Glutamatergic neuron (in vitro differentiated cells): ENCODE measurements around the gene KLK4. TPM values are rescaled to one million over a fixed set of nuclear protein-coding genes. Genes with fewer than 3 reads are reported as not detected.

Experiments
- DNase-seq: peaks from one replicate; pipeline ENCODE4 v3.0.0; 2022
- H3K27ac Mint-ChIP-seq: one replicate; pipeline ENCODE4 v1.8.0; 2020; ENCODE audit warnings: mild to moderate bottlenecking, mixed read lengths, inconsistent platforms; ENCODE audit not compliant: unreplicated experiment
- H3K27me3 Mint-ChIP-seq: one replicate; pipeline ENCODE4 v1.8.0; 2020; ENCODE audit warnings: mild to moderate bottlenecking, moderate library complexity, mixed read lengths, inconsistent platforms; ENCODE audit not compliant: unreplicated experiment
- H3K36me3 Mint-ChIP-seq: one replicate; pipeline ENCODE4 v1.8.0; 2020; ENCODE audit warnings: mild to moderate bottlenecking, mixed read lengths, inconsistent platforms; ENCODE audit not compliant: unreplicated experiment
- H3K4me1 Mint-ChIP-seq: one replicate; pipeline ENCODE4 v1.8.0; 2020; ENCODE audit warnings: mild to moderate bottlenecking, low read depth, mixed read lengths, inconsistent platforms; ENCODE audit not compliant: unreplicated experiment
- H3K4me3 Mint-ChIP-seq: one replicate; pipeline ENCODE4 v1.8.0; 2020; ENCODE audit warnings: mild to moderate bottlenecking, mixed read lengths, inconsistent platforms; ENCODE audit not compliant: unreplicated experiment
- H3K9me3 Mint-ChIP-seq: one replicate; pipeline ENCODE4 v1.8.0; 2020; ENCODE audit warnings: mild to moderate bottlenecking, moderate library complexity, mixed read lengths, inconsistent platforms; ENCODE audit not compliant: unreplicated experiment
- total RNA-seq: library from RNA; stranded (reverse); fragmentation: NEBNext Ultra II Directional; extraction: Animal tissue kit (Norgen Biotek cat#: 25700); gene quantifications from one replicate; pipeline ENCODE4 v1.2.1, GENCODE V29; 2021; ENCODE audit not compliant: unreplicated experiment
- TF ChIP-seq, protein P1 (sequence below): fragments of 200-600 bp; sonication (generic); IDR thresholded peaks from one replicate; pipeline ENCODE4 v1.5.0; 2021; ENCODE audit not compliant: partially characterized antibody, unreplicated experiment

The KLK4 gene
- total RNA-seq, 1 donor from 2014 or later = 0.66 TPM

DNA sequence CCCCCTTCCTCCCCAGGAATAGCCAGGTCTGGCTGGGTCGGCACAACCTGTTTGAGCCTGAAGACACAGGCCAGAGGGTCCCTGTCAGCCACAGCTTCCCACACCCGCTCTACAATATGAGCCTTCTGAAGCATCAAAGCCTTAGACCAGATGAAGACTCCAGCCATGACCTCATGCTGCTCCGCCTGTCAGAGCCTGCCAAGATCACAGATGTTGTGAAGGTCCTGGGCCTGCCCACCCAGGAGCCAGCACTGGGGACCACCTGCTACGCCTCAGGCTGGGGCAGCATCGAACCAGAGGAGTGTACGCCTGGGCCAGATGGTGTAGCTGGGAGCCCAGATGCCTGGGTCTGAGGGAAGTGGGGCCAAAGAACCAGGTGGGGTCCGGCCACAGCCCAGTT is 34.7 kb downstream of the KLK4 start:
- TF ChIP-seq, protein P1, sequence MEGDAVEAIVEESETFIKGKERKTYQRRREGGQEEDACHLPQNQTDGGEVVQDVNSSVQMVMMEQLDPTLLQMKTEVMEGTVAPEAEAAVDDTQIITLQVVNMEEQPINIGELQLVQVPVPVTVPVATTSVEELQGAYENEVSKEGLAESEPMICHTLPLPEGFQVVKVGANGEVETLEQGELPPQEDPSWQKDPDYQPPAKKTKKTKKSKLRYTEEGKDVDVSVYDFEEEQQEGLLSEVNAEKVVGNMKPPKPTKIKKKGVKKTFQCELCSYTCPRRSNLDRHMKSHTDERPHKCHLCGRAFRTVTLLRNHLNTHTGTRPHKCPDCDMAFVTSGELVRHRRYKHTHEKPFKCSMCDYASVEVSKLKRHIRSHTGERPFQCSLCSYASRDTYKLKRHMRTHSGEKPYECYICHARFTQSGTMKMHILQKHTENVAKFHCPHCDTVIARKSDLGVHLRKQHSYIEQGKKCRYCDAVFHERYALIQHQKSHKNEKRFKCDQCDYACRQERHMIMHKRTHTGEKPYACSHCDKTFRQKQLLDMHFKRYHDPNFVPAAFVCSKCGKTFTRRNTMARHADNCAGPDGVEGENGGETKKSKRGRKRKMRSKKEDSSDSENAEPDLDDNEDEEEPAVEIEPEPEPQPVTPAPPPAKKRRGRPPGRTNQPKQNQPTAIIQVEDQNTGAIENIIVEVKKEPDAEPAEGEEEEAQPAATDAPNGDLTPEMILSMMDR = no peak
- no peaks in the 10 kb centered on the region for H3K4me1 Mint-ChIP-seq
- H3K27ac Mint-ChIP-seq = no peak overlapping the region
- H3K4me3 Mint-ChIP-seq = no peak overlapping the region
- H3K9me3 Mint-ChIP-seq = peaks cover 3% of the 10 kb centered on the region
- peak; percentile 50 for DNase-seq
- peaks cover 7% of the 10 kb centered on the region for H3K27me3 Mint-ChIP-seq
- H3K36me3 Mint-ChIP-seq = peaks cover 5% of the 10 kb centered on the region

DNA sequence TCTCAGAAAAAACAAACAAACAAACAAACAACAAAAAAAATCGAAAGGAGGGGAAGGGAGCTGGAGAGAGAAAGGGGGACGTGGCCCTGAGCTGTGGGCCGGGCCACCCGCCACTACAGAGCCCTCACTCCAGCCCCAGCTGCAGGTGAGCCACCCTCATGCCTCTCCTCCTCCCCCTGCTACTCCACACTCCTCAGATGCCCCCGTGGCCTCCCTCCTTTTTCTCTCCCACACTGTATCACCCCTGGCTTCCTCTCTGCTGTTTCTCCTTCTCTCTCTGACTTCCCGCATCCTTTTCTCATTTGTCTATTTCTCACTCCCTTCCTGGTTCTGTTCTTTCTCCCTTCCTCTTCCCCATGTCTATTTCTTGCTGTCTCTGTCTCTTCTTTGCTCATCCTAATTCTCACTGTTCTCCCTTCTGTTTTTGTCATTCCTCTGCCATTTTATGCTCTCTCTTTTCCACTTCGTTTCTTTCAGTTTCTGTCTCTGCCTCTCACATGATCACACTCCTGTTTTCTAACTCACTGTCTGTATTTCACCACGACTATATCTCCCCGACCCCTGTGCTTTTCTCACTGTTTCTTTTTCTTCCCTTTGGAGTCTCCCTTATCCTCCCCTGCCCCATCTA is 35.3 kb downstream of the KLK4 start:
- Mint-ChIP-seq H3K36me3 (peaks cover 5% of the 10 kb centered on the region), H3K4me3 (no peak overlapping the region), H3K27ac (no peak overlapping the region), H3K4me1 (no peaks in the 10 kb centered on the region), H3K27me3 (peaks cover 11% of the 10 kb centered on the region), H3K9me3 (peaks cover 3% of the 10 kb centered on the region)
- DNase-seq = no peak
- TF ChIP-seq, protein P1 = no peak

DNA sequence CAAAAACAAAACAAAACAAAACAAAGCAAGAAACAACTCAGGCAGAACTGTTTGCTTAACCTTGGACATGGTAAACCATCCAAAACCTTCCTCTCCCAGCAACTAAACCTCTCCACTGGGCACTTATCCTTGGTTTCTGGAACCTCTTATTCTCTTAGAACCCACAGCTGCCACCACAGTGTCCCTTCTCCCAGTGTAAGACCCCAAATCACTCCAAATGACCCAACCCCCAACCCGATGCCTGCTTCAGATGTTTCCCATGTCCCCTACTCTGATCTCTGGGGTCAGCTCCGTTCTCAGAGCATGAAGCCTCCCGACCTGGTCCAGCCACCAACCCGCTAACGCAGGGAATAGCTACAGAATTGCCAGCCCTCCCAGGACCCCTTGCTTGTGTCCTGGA is 37.0 kb downstream of the KLK4 start:
- Mint-ChIP-seq H3K27me3 (peaks cover 7% of the 10 kb centered on the region), H3K9me3 (peaks cover 3% of the 10 kb centered on the region), H3K36me3 (peaks cover 5% of the 10 kb centered on the region), H3K4me3 (no peak overlapping the region), H3K27ac (no peak overlapping the region), H3K4me1 (no peaks in the 10 kb centered on the region)
- TF ChIP-seq, protein P1 = no peak
- DNase-seq = no peak

DNA sequence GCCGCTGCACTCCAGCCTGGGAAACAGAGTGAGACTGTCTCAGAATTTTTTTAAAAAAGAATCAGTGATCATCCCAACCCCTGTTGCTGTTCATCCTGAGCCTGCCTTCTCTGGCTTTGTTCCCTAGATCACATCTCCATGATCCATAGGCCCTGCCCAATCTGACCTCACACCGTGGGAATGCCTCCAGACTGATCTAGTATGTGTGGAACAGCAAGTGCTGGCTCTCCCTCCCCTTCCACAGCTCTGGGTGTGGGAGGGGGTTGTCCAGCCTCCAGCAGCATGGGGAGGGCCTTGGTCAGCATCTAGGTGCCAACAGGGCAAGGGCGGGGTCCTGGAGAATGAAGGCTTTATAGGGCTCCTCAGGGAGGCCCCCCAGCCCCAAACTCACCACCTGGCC is 38.1 kb downstream of the KLK4 start, which contains the start of gene KLK2:
Gene KLK2, plus strand, starts transcription at position 384 of the 400 bp plus-strand sequence. CDS start 35 bp downstream, outside the sequence.
- no peak for DNase-seq
- Mint-ChIP-seq H3K27me3 (peaks cover 5% of the 10 kb centered on the region), H3K4me1 (no peaks in the 10 kb centered on the region)

More for the DNA sequence above, 38.1 kb downstream of the KLK4 start, which contains the start of gene KLK2:
- Mint-ChIP-seq H3K4me3 (no peak within 1 kb of the TSS), H3K27ac (no peak within 1 kb of the TSS), H3K9me3 (no peaks in the 10 kb centered on the region), H3K36me3 (no peaks in the 10 kb centered on the region)
- TF ChIP-seq, protein P1 = no peak
